Smooth muscle cell of bladder (primary cell): Measurements from ENCODE around the gene ZNF343. TPM values are rescaled to one million over a fixed set of nuclear protein-coding genes. Genes with fewer than 3 reads are reported as not detected.

Source experiments
- total RNA-seq: library from RNA; depleted of rRNA; stranded (reverse); fragments of >200 nt; gene quantifications from 2 replicates; pipeline ENCODE4 v1.2.3, GENCODE V29; 2014

ZNF343 gene
- total RNA-seq, result 13.5 and 14.3 TPM in 2 replicates

DNA sequence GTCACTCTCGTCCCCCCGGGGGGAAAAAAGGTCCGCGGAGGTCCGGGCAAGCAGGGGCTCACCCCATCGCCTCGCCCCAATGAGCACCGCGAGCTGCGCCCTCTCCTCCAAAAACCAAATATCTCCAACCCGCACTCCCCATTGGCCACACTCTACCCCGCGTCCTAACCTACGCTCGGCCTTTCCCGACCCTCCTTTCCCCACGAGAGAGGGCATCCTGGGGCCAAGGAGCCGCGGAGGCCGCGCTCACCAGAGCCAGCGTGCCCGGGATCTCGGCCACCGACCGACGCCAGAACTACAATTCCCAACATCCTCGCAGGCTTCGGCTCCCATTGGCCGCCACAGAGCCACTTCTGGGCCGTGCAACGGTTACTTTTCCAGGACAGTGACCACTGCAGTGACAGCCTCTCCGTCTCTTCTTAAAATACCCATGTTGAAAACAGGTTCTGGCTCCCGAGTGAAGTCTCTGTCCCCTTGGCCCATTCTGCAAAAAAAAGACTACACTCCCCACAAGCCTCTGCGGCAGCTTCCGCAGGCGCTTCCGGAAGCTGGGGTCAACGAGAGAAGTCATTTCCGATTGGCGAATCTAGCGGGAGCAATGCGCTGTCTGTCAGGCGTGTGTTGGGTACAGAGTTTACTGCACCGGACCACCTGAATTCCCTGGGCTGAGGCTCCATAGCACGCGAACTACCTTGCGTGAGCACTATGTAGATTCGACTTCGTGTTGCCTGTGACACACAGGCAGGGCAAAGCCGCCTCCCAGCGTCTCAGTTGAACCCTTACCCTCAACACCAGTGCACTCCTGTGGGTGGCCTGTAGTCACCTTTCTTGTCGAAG is at the start of gene ZNF343:
Gene ZNF343 (minus strand): TSS at position 285 of the 837 bp plus-strand sequence. CDS start 15,020 bp downstream, outside the sequence.

DNA sequence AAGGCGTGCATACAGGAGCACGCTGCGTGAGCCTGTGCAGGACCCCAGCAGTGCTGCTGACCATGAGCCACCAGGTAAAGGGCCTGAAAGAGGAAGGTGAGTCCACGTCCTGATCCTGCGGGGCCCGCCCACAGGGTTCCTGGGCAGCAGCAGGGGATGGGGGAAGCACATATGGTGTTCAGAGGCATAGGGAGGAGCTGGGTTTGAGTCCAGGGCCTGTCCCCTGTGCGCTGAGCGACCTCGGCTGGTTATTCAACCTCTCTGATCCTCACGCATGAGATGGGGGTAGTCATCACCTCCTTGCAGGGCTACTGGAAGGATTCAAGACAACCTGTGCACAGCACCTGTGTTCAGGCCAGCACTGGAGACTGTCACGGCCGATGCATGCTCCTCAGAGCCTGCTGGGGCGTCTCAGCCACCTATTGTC is 27.9 kb upstream of the ZNF343 start, which contains the start of gene TMC2:
Gene TMC2 (plus strand): TSS at position 14 of the 427 bp plus-strand sequence. CDS start 49 bp downstream, at position 63.

DNA sequence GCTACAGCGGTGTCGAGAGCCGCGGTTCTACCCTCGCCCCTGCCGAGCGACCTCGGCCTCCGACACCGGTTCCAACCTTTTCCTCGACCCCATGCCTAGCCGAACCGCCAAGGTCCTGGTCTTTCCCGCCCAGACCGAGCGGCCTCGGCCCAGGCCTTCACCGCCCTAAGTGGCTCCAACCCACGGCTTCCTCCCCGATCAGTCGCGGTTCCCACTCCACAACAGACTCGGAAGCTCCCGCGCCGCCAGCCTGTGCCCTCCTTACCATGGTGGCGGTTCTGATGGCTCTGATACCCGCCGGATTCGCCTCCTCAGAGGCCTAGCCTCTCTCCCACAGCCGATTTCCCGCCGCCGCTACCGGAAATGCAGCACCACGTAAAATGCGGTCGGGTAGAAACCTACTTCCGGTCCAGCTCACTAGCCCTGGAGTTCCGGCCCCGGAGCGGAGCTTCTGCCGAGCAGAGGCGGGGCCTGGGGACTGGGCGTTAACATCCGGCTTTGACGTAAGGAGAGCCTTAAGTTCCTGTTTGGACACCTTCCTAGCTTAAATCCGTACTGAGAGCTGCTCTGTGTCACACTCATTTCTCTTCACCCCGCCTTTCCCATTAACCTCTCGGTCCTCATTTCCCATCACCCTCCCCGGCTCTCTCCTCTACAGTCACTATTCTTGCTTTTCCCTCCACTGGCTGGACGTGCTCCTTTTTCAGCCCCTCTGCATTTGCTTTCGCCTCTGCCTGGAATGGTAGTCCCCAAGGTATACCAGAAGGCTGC is 38.1 kb downstream of the ZNF343 start, which contains the start of gene SNRPB:
Gene SNRPB (minus strand): TSS at position 367 of the 771 bp plus-strand sequence. CDS start 99 bp downstream, at position 268.

Other genes with a start within 250 kb of the ZNF343 start
- gene TGM3, start 212.9 kb downstream of the ZNF343 start, total RNA-seq, result 0.18 TPM in 1 of 2 replicates, not detected in the other
- gene TGM6, start 128.0 kb downstream of the ZNF343 start, total RNA-seq, result not detected in 2 replicates
- gene SNRPB, start 38.1 kb downstream of the ZNF343 start, total RNA-seq, result 82.6 and 101 TPM in 2 replicates
- gene TMC2, start 27.7 kb upstream of the ZNF343 start, total RNA-seq, result 0.18 TPM in 1 of 2 replicates, not detected in the other
- gene NOP56, start 143.7 kb upstream of the ZNF343 start, total RNA-seq, result 118 and 160 TPM in 2 replicates
- 79.0 and 98.4 TPM in 2 replicates for gene IDH3B, start 155.3 kb upstream of the ZNF343 start, total RNA-seq
- 0.57 and 1.8 TPM in 2 replicates for gene EBF4, start 183.9 kb upstream of the ZNF343 start, total RNA-seq